AG04450 (cell line): ENCODE measurements around the gene UEVLD. TPM values are rescaled to one million over a fixed set of nuclear protein-coding genes. Genes with fewer than 3 reads are reported as not detected.

ENCODE experiments used
- CTCF ChIA-PET: fragments of 300-600, 350-600 bp; formaldehyde crosslinking; extraction: SDS; loops from one replicate; lab custom pipeline; 2022; ENCODE audit warnings: antibody characterized with exemption, inconsistent platforms; lab: Charles Lee
- POLR2A ChIA-PET: fragments of 350-600 bp; formaldehyde crosslinking; extraction: SDS; loops from one replicate; lab custom pipeline; 2021; ENCODE audit warnings: antibody characterized with exemption, inconsistent platforms; lab: Yijun Ruan, JAX
- DNase-seq: peaks from one replicate; pipeline ENCODE4 v3.0.0-alpha.2; 2011; ENCODE audit warnings: low read depth, low spot score
- H3K27ac ChIP-seq: one replicate; pipeline ENCODE4 v1.5.1; 2012; ENCODE audit warnings: low read depth, low read length, control low read depth
- H3K27me3 ChIP-seq: one replicate; pipeline ENCODE4 v1.6.0; 2012; ENCODE audit warnings: low read length; ENCODE audit not compliant: control insufficient read depth, insufficient read depth
- H3K4me3 ChIP-seq: 2 replicates; pipeline ENCODE4 v1.5.1; 2011; ENCODE audit warnings: mild to moderate bottlenecking, low read depth, low read length, control low read depth
- H3K9me3 ChIP-seq: 2 replicates; pipeline ENCODE4 v1.5.1; 2012; ENCODE audit warnings: low read length; ENCODE audit not compliant: control insufficient read depth, insufficient read depth
- polyA plus RNA-seq: library from polyadenylated mRNA; depleted of rRNA; stranded (reverse); fragments of >200 nt; gene quantifications from 2 replicates; pipeline ENCODE4 v1.2.3, GENCODE V29; 2011
- TF ChIP-seq, protein P1 (sequence below): IDR thresholded peaks from 2 replicates; pipeline ENCODE4 v1.5.1; 2011; ENCODE audit warnings: low read depth, low read length, control low read depth, inconsistent platforms

The UEVLD gene
- polyA plus RNA-seq, 1 experiment: 27.6 TPM

DNA sequence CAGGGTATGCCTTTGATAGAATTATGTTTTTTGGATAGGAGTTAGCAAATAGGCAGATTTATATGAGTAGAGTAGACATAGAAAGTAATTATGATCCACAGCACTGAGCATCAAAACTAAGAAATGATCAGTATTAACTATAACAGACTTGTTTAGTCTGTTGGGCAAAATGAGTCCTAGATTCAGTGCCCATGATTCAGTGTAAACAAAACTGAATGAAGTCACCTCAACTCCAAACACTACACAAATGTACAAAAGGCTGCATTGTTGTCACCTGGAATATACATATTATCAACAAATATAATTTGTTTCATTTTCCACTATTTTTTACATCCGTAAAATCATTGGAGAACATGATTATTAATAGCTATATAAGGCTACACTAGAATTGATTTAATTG lies 6.7 kb downstream of the UEVLD start:
- POLR2A ChIA-PET: no interaction called here
- Histone ChIP-seq H3K4me3 (no peak overlapping the region), H3K9me3 (no peaks in the 10 kb centered on the region), H3K27me3 (no peaks in the 10 kb centered on the region), H3K27ac (no peak overlapping the region)
- no peak for DNase-seq
- CTCF ChIA-PET: interaction anchor here (0.7 kb wide), 1 partner anchor 149 kb away, joined by 5 read pairs; no protein-coding TSS in a partner anchor
- TF ChIP-seq, protein P1, sequence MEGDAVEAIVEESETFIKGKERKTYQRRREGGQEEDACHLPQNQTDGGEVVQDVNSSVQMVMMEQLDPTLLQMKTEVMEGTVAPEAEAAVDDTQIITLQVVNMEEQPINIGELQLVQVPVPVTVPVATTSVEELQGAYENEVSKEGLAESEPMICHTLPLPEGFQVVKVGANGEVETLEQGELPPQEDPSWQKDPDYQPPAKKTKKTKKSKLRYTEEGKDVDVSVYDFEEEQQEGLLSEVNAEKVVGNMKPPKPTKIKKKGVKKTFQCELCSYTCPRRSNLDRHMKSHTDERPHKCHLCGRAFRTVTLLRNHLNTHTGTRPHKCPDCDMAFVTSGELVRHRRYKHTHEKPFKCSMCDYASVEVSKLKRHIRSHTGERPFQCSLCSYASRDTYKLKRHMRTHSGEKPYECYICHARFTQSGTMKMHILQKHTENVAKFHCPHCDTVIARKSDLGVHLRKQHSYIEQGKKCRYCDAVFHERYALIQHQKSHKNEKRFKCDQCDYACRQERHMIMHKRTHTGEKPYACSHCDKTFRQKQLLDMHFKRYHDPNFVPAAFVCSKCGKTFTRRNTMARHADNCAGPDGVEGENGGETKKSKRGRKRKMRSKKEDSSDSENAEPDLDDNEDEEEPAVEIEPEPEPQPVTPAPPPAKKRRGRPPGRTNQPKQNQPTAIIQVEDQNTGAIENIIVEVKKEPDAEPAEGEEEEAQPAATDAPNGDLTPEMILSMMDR: no peak

DNA sequence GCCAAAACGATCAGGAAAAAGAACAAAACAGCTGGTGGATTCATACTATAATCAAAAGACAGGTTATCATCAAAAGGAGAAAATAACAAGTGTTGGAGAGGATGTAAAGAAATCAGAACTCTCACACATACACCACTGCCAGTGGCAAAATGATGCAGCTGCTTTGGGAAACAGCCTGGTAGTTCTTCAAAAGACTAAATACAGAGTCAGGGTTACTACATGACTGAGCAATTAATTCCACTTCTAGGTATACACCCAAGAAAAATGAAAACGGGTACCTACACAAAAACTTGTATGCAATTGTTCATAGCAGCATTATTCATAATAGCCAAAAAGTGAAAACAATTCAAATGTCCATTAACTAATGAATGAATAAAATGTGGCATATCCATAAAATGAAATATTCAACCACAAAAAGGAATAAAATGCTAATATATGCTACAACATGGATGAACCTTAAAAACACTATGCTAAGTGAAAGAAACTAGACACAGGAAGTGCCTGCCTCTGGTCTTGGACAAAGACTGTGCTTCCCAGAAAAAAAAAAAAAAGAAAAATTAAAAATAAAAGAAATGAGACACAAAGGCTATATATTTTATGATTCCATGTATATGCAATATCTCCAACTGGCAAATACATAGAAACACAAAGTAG lies 8.3 kb downstream of the UEVLD start:
- CTCF ChIA-PET: no interaction called here
- no peaks in the 10 kb centered on the region for H3K27me3 ChIP-seq
- POLR2A ChIA-PET: interaction anchor here (0.6 kb wide), 1 partner anchor 71 kb away, joined by 4 read pairs; no protein-coding TSS in a partner anchor
- H3K9me3 ChIP-seq: no peaks in the 10 kb centered on the region
- H3K27ac ChIP-seq: no peak overlapping the region
- TF ChIP-seq, protein P1: no peak
- H3K4me3 ChIP-seq: no peak overlapping the region
- no peak for DNase-seq

- Histone ChIP-seq H3K27ac (no peak overlapping the region), H3K9me3 (no peaks in the 10 kb centered on the region), H3K27me3 (no peaks in the 10 kb centered on the region), H3K4me3 (no peak overlapping the region)
- no peak for DNase-seq
- TF ChIP-seq, protein P1: no peak
- ChIA-PET CTCF (interaction anchor here (0.6 to 1.3 kb wide), 3 partner anchors 126 to 474 kb away, joined by 3 to 4 read pairs (median 4); no protein-coding TSS in a partner anchor), POLR2A (no interaction called here)
These were observed 9.4 kb downstream of the UEVLD start for GRCh38 chr11:18578975-18579598.

DNA sequence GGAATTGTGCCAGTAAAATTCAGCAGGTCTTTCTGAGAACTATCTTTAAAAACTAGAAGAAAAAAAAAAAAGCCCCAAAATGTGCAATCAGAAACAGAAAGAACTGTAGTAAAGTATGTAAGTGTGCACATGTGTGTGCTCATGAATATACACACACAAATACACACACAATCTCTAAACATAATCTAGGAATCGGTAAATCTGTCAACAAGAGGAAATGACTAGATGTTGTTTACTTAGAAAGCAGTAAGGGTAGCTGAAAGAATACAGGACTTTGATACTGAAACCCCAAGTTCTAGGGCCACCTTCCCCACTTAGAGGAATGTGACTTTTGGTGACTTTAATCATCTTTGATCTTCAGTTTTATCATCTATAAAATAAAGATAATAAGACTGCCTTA lies 13.2 kb downstream of the UEVLD start:
- POLR2A ChIA-PET: no interaction called here
- Histone ChIP-seq H3K4me3 (no peak overlapping the region), H3K9me3 (no peaks in the 10 kb centered on the region), H3K27me3 (no peaks in the 10 kb centered on the region), H3K27ac (no peak overlapping the region)
- CTCF ChIA-PET: no interaction called here
- DNase-seq: no peak
- TF ChIP-seq, protein P1: no peak

- no peak for DNase-seq
- ChIA-PET POLR2A (no interaction called here), CTCF (interaction anchor here (1.2 to 1.3 kb wide), 2 partner anchors 19 to 27 kb away, joined by 3 to 4 read pairs; no protein-coding TSS in a partner anchor)
- no peaks in the 10 kb centered on the region for H3K9me3 ChIP-seq
- no peak overlapping the region for H3K4me3 ChIP-seq
- TF ChIP-seq, protein P1: no peak
- H3K27ac ChIP-seq: no peak overlapping the region
- no peaks in the 10 kb centered on the region for H3K27me3 ChIP-seq
These were observed 21.5 kb downstream of the UEVLD start for GRCh38 chr11:18567081-18567480.
